ENCODE results near the gene SNAPIN.

DNA sequence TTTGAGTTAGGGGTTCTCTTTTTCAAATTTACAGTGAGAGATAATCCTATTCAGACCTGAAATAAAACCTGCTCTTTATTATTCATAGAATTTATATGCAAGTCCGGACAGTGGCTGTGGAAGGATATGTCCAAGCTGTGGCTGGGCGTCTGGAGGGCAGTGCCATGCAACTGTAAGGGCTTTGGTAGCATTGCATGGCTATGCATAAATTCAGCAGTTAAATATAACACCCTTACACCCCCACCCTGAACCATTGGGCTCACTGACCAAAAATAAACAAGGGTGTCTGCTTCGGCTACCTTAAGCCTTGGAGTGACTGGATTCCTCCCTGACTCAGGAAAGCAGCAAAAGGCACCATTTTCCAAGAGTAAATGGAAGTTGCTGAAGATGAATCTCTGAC lies 19.2 kb upstream of the SNAPIN start:
- TF ChIP-seq, protein P1, sequence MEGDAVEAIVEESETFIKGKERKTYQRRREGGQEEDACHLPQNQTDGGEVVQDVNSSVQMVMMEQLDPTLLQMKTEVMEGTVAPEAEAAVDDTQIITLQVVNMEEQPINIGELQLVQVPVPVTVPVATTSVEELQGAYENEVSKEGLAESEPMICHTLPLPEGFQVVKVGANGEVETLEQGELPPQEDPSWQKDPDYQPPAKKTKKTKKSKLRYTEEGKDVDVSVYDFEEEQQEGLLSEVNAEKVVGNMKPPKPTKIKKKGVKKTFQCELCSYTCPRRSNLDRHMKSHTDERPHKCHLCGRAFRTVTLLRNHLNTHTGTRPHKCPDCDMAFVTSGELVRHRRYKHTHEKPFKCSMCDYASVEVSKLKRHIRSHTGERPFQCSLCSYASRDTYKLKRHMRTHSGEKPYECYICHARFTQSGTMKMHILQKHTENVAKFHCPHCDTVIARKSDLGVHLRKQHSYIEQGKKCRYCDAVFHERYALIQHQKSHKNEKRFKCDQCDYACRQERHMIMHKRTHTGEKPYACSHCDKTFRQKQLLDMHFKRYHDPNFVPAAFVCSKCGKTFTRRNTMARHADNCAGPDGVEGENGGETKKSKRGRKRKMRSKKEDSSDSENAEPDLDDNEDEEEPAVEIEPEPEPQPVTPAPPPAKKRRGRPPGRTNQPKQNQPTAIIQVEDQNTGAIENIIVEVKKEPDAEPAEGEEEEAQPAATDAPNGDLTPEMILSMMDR (IDR thresholded peaks at IDR 0.05), result no peak
- TF ChIP-seq POLR2A (IDR thresholded peaks at IDR 0.05), result no peak
